Superior temporal gyrus (tissue), 1 donor: Measurements from ENCODE around the gene TFAP2B.

Experiments used
- DNase-seq: peaks from one replicate; pipeline ENCODE4 v3.0.0-alpha.2; 2016; ENCODE audit errors: extremely low spot score

The TFAP2B gene

DNA sequence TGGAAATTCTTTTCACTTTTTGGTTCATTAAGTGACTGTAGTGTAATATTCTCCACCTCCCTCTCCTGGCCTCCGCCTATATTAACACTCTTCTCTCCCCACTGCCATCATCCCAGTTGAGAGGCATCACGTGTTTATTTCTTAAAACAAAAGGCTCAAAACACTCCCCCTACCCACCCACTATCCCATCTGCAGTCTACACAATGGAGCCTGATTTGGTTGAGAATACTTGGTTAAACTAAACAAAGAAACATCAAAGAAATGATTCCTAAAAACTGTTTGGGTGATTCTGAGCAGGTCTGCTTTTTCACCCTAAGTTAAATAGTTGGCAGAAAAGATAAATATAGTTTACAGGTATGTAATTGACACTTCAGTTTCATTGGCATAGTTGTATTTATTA, 5.9 kb downstream of the TFAP2B start:
- DNase-seq, result no peak

DNA sequence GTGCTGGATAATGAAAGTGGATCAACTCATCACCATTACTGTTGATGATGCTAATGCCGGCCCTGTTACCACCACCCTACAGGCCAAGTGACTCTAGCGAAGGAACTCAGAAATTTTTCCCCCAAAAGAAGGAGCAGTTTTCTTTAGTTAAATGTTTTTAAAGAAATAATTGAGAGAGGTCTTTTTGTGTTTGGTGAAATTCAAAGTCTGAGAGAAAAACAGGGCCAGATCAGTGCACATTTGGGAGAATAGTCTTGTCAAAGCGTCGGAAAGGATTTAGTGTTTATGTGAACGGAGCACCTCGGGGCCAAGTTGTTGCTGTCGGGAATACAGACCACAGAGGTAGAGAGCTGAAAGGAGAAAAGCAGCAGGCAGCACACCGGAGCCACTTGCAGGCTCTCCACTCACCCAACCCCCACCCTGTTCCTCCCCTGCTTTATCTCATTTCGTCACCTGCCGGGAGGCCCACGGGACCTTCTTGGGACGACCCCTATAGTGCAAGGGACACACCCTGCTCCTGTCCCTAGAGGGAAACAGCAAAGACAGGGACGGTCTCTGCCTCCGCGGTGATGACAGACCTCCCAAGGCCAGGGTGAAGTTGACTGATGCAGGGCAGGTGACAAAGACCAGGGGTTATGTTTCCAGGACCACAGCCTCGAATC, 6.8 kb downstream of the TFAP2B start:
- DNase-seq, result no peak

DNA sequence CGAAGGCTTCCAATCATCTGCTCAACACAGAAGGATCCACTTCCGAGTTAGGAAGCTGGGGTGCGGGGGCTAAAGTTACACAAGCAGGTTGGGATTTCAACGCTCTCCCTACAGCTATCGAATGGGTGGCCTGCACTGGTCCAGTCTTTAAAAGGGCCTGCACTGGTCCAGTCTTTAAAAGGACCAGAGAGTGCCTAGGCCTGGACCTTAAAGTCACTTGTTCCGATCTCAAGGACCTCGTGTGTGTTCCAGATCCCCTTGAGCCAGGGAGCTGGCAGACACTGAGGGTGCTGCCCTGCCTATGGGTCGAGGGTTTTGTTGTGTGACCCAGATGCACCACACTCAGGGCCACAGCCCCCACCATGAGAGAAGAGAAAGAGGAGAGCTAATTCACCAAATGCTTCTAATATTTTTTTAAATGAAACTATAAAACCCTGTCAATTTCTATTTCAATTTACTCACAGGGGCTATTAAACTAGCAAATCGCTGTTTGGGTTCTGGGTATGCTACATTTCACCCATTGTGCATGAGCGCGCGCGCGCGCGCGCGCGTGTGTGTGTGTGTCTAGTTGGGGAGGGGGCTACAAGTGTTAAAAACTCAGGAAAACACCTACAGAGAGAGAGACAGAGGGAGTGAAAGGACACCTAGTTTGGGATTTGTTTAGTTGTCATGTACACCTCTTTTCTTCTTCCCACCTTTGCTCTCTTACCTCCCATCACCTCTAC, 7.5 kb downstream of the TFAP2B start:
- no peak for DNase-seq

DNA sequence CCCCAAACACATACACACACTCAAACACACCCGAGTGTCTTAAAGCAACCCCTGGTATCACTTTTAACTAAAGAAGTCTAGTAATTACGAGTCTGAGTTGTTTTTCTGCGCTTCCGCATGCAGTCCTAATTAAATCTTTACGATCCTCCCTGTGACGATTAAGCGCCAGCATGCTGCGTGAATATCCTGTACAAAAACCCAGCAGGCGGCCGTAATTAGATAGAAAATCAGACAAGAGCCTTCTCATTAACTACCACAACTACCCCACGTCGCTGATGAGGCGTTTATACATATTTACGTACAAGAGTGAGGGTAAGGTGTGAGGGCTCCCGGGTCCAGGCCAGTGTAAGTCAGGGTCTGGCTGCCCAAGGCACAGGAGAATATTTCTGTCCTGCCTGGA, 8.1 kb downstream of the TFAP2B start:
- no peak for DNase-seq

DNA sequence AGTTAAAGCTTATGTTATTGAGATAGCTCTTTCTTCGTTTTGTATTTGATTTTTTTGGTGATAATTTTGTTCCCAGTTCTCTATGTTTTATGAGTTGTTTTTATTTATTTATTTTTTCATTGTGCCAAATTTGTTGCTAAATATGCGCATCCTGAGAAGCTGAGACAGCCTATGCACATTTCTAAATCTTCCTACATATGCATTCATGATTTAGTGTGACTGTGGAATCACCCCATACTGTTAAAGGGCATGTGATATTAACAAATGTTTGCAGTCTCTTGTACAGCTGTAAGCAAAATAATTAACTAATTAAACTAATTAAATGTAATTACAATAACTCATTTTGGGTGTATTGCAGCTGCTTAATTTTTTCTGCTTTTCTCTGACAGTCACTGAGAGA, 10.4 kb downstream of the TFAP2B start:
- no peak for DNase-seq

DNA sequence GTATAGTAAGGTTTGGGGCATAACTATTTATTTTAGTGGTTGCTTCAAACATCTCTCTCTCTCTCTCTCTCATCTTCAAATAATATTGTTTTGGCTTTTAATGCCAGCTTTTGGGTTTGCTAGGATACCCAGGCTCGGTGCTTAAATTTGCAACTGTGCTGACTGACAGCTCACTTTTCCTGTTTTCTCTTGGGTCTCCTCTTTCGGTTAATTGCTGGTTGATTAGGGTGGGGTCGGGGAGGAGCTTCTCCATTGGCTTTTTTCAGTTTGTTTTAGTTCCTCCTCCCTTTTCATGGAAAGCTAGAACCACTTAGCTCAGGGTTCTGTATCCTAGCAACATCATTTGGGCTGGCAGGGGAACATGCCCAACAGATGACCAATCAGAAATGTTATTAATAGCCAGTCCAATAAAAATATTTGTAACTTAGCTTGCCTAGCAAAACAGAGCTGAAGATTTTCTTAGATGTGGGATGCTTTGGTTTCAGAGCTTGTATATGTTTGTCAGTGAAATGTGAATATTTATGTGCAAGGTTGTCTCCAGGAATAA, 11.3 kb downstream of the TFAP2B start:
- no peak for DNase-seq

DNA sequence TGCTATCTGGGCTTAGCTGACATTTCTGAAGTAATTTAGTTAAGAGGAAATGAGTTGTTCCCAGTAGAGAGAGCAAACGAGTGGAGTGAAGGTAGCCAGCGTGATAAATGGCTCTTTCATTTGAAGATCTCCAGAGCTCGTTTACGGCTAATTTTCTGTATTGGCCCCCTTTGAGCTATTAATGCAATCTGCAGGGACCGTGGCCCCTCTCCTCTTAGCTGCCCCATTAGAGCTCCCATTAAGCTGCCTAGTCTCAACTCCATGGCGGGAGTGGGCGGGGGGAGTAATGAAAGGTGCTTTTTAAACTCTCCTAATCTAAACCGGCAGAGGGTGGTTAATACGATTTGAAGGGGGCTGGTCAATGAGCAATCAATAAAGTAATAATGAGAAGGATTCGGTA, 12.5 kb downstream of the TFAP2B start:
- DNase-seq, result no peak

DNA sequence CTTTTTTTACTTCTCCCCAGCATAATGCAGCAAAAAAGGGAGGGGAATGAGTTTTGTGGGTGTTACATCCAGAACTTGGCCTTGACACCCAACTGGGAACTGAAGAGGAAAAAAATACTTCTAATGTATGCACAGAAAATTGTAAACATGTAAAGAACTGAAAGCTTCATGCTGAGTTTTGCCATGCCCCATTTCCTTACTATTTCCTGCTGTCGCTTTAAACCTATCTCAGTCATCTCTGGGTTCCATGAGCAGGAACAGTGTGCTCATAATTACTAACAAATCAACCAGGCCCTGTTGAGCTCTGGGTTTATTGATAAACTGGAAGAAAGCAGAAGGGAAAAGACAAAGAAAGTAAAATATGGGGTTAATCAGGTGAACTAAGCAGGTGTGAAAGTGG, 14.2 kb downstream of the TFAP2B start:
- DNase-seq, result no peak

DNA sequence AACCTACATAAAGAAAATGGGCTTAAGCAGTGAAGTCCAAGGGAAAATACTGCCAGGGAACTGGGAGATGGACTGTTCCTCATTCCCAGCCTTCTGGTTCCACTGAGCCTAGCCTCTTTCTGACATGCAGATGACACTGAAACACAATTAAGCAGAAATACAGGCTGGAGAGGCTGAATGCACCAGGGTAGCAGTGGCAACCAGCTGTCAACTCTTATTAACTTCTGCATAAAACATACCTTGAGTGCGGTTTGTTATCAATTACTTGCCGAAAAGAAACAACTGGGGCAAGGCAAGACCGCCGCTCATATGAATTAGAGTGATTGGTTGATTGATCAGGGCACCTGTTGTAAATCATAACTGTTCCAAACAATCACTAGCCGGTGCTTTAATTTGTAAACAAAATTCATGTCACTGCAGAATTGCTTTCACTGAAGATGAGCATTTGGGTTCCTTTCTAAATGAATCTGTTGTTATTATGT, 16.3 kb downstream of the TFAP2B start:
- DNase-seq, result no peak

DNA sequence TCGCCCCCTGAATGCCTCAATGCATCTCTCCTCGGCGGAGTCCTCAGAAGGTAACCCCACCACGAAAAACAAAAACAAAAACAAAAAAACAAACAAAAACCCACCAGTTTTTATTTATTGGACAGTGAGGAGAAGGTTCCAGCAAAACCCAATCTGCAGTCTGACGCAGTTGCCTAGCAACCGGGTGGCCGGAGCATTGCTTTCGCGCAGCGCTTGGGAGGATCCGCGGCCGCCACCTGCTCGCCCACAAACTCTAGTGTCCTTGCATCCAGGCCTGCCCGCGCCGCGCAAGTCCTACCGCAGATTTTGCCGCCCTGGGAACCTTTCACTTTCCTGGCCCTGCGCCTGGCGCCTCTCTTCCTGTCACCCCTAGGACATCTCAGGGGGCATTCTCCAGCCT, 17.6 kb downstream of the TFAP2B start:
- DNase-seq, result no peak

DNA sequence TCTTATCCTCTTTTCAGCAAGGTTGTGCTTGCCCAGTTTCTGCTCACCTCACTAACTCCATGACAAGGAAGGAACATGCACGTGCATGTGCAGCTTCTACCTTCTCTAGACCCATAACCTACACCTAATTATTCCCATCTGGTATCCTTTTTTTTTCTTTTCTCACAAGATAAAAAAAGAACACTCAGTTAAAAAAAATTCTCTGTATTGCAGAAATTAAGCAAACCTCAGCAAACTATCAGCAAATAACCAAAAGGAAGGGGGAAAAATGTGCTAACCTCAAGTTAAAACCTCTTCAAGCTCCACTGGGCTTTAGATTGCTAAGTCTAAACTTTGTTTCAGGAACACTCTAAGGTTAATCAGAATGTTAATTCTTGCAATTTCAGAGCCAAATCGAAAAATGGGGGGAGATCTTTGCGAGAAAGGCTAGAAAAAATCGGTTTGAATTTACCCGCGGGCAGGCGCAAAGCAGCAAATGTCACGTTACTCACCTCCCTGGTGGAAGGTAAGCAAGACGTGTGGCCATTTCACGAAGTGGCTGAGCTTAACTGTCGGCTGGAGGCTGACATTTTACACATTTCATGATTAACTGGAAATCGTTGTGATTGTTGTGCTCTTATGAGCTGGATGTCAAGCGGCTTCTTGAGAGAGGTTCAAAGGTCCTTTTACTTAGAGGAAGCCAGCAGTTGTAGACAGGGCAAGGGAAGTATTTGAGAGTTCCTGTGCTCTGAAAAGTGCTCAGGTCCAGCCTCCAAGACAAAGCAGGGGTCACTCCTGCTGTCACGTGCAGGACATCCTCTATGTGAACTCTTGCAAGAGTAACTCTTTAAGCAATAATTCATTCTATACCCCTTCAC, 19.1 kb downstream of the TFAP2B start:
- no peak for DNase-seq

DNA sequence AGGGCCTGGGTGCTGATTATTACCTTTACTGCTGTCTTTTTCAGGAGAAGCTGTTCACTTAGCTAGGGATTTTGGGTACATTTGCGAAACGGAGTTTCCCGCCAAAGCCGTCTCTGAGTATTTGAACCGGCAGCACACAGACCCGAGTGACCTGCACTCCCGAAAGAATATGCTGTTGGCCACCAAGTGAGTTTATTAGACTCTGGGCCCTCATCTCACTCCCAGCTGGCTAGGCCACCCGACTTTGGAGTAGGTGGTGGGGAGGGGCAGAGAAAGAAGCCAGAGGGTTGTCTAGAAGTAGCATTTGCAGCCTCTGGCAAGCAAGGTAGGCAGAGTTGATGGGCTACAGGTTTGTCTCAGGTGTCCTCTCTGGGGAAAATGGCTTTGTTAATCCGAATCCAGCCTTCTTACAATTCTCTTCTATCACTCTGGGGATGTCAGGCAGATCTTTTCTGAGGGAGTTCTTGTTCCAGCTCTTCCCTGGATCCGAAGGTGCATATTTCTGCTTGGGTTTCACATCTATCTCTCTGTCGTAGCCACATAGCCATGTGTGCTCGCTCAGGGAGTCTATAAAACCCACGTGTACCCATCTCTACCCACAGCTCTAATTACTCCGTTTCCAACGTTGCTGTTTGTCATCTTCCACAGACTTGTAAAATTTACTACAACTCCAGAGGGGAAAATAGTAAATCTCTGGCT, 21.6 kb downstream of the TFAP2B start:
- no peak for DNase-seq

DNA sequence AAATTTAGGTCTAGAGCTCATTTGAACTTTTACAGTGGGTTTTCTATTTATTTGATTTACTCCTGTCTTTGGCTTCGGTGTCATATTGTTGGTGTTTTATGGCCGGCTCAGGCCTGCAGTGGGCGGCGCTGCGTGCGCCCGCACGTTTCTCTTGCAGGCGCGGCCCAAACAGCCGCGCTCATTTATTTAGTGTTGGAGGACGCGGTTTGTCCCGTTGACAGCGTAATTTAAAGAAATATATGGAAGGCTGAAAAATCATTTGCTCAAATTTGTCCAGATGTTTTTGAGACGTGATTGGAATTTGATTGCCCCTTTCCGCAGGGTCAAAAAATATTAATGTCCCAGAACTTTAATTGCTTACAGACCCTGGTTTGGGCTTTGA, 22.1 kb downstream of the TFAP2B start:
- DNase-seq, result no peak

DNA sequence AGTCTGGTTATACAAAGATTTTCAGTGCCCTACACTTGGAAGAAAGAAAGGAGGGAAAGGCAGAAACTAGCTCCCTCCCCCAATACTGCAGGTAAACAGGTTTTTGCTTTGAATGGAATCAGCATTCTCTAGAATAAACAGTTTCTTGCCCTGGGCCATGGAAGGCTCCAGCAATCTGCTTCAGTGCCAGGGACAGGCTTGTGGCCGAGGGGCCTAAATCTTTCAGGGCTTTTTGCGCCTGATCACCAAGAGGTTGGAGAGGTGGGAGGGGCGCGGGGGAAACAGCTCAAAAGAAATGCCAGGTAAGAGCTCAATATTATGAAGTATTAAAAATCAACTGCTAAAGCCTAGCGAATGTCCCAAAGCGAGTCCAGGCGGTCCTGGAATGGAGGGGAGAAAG, 23.8 kb downstream of the TFAP2B start:
- DNase-seq, result no peak

DNA sequence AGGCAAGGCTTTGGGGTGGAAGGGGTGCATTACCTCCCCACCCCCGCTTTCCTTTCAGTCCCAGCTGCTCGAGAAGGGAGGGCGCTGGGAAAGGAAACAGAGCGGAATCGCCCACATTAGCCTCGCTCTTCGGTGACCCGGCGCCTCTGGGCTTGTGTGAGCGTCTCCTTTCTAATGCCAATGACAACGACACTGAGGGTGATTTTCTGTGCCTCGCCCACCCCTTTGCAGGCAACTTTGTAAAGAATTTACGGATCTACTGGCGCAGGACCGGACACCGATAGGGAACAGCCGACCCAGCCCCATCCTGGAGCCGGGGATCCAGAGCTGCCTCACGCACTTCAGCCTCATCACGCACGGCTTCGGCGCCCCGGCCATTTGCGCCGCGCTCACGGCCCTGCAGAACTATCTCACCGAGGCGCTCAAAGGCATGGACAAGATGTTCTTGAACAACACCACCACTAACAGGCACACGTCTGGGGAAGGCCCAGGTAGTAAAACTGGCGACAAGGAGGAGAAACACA, 24.3 kb downstream of the TFAP2B start:
- no peak for DNase-seq

DNA sequence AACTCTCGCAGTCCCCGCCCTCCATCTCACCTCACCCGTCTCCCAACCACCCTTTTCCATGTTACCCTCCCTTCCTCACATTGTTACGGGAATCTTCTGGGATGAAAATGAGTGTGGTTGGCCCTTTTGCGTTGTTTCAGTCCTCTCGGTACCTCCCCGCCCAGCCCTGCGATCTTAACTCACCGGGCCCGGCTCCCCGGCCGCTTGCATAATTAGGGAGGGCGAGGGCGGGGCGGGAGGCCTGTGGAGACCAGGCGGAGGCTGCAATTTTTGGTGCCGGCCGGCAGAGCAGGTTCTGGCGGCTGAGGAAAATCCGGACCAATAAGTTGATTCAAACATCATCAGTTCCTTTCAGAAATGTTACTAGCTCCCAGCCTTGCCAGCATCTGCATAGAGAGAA, 25.2 kb downstream of the TFAP2B start:
- no peak for DNase-seq

DNA sequence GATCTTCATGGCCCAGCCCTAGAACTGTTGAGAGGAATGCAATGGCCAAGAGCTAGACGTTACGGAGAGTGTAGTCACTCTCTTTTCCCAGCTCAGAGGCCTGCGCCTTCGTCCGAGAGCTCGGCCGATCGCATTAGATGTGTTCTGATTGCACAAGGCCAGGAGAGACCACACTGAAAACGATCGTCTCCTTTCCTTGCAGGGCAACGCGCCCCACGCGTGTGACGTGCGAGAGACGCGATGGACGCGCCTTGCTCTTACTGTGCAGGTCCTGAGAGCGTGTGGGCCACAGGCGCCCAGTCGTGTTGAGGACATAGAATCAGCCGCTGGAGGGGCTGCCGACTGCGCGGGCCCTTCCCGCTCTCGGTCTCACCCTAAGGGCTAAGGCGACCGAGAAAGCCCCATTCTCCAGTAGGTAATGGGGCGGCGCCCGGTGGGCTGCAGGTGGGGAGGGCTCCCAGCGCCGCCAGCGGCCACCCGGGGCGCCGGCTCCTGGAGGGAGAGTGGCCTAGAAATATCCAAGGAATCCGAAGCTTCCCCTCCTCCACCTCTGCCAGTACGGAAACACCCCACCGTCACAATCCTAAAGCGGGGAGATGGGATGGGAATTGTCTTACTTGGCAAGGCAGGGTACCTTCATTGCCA, 26.9 kb downstream of the TFAP2B start:
- DNase-seq, result no peak

DNA sequence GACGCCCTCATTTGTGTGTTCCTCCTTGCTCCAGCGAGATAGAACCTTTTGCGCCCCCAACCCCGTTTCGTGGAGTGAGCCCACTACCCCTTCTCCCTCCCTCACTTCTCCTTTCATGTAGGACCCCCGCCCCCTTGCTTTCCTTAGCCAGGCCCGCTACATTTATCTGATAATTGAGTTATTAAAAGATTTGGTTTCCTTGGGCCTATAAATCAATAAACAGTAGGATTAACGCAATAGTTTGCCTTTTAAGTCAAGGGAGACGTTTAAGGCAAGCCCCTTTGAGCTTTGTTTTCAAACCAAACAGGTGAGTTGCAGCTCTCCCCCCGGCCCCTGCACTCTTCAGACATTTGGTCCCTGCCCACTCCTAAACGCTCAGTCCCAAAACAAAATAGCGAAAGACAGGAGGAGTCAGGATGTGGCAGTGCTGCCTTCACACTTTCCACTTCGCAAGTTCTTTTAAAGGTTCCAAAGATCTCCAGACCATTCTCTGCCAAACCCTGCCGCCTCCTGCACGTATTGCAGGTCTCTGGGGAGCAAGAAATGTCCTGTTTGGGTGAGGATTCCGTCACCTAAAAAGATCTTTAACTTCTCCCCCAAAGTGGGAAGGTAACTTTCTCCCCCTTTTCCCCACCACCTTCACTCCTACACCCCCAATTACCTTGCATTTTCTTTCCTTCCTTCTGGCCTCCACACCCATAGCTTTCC, 27.6 kb downstream of the TFAP2B start:
- no peak for DNase-seq

DNA sequence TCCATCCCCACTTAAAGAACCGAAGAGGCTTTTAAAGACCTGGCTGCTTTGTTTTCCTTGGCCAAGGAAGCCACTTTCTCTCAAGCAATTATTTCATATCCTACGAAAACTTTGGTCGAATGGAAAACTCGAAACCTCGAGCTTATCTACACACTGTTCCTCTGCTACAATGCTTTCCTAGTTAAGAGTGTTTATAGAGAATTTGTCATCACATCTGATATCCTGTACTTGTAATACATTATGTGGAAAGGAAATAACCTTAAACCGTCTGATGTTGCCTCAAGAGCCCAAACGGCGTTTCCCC, 28.1 kb downstream of the TFAP2B start:
- DNase-seq, result no peak

DNA sequence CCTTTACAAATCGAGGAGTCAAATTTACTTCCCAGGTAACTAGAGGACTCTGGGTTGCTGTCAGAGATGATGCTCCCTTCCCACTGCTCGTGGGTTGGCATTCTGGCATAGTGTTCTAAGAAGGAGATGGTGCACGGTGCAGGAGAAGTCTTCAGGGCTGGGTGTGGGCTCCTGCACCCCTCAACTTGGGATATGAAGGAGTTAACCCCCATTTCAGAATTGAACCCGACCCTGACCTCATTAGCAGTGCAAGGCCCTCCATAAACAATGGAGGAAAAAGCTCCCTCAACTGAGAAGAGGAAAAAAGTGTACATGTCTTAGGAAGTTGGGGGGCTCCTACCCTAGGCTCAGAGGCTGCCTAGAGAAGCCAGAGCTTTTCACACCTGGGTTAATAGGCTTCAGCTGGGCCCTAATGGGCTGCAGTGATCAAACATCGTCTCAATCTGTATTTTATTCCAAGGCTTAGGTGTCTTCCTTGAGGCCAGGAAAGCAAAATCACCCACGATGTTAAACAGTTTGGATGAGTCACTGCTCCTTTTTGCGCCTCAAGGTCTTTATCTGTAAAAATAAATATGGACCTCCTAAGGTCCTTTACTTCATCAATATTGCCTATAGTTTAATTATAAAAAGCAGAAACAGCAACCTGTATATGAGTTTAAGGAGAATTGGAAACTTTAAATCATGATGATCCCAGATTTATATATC, 29.4 kb downstream of the TFAP2B start:
- DNase-seq, result no peak
